Thyroid gland (tissue), 4 donors: ENCODE data around the gene LUZP2. TPM values are rescaled to one million over a fixed set of nuclear protein-coding genes. Genes with fewer than 3 reads are reported as not detected.

Source experiments
- DNase-seq, 2 donors: peaks; one replicate each; pipeline ENCODE4 v3.0.0-alpha.2; 2019
- H3K27ac ChIP-seq, 3 donors: fragments of 200-600 bp; sonication (generic); 1 replicate in 2 of 3; 2 replicates in 1 of 3; pipeline ENCODE4 v1.5.1; 2016 to 2019; ENCODE audit warnings: mild to moderate bottlenecking in 1 of 3, moderate library complexity in 1 of 3
- H3K27me3 ChIP-seq: fragments of 200-600 bp; sonication (generic); one replicate; pipeline ENCODE4 v1.5.1; 2019
- H3K36me3 ChIP-seq, 2 donors: fragments of 200-600 bp; sonication (generic); one replicate each; pipeline ENCODE4 v1.5.1; 2016 to 2019
- H3K4me1 ChIP-seq, 2 donors: fragments of 200-600 bp; sonication (generic); one replicate each; pipeline ENCODE4 v1.5.1; 2017 to 2019
- H3K4me3 ChIP-seq, 3 donors: fragments of 200-600 bp; sonication (generic); replicated peaks in 1 of 3; 1 replicate in 2 of 3; 2 replicates in 1 of 3; pipeline ENCODE4 v1.5.1; 2016; ENCODE audit warnings: mild to moderate bottlenecking in 1 of 3
- H3K9me3 ChIP-seq: fragments of 200-600 bp; sonication (generic); one replicate; pipeline ENCODE4 v1.5.1; 2017
- POLR2A ChIP-seq, 2 donors: fragments of 450-650 bp; IDR thresholded peaks; one replicate each; pipeline ENCODE4 v1.6.1; 2017; ENCODE audit warnings: antibody characterized with exemption in 2 of 2, mild to moderate bottlenecking in 2 of 2, moderate library complexity in 1 of 2
- WGBS, 2 donors: methylation state at CpG; one replicate each; pipeline ENCODE4 v1.1.5; 2017; 5-methylcytosine and 5-hydroxymethylcytosine counted together
- intact Hi-C: fragments of 100-400 bp; cut with DNase I; formaldehyde crosslinking; loops from one replicate; pipeline ENCODE4 v1.15.1; 2023
- total RNA-seq, 4 donors: library from RNA; depleted of rRNA; stranded (reverse); fragments of >200 nt; gene quantifications; one replicate each; pipeline ENCODE4 v1.2.3, GENCODE V29; 2016
- TF ChIP-seq, protein P1 (sequence below), 6 experiments: fragments of 200-600 bp in 3 of 6; fragments of 450-650 bp in 3 of 6; sonication (generic) in 3 of 6; IDR thresholded peaks; one replicate each; pipeline ENCODE4 v1.5.1; 2016 to 2019; ENCODE audit warnings: antibody characterized with exemption in 6 of 6, mild to moderate bottlenecking in 2 of 6, inconsistent platforms in 1 of 6, moderate library complexity in 1 of 6

The LUZP2 gene
- total RNA-seq, 4 donors from 2014 or later = not detected

DNA sequence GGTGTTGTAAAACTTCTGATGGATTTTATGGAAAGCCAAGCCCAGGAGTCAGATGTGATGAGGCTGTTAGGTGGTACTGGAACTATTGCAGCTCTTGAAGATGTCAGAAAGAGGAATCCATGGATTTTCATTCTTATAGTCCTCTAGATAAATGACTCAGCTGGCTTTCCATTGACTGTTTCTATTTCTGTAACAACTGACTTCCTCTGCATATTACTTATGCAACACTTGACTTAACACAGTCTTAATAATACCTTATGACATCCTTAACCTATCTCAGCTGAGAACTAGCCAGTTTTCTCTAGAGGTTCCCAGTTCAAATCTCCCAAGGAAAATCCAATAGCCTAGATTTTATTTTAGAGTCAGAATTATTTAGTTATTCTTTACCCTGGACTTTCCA lies 263.8 kb downstream of the LUZP2 start:
- Histone ChIP-seq H3K9me3 (no peaks in the 10 kb centered on the region), H3K4me3 (no peak overlapping the region), H3K36me3 (no peaks in the 10 kb centered on the region), H3K4me1 (peaks cover 0 to 3% of the 10 kb centered on the region in 2 donors), H3K27ac (no peak overlapping the region), H3K27me3 (no peaks in the 10 kb centered on the region)
- DNase-seq = no peak
- intact Hi-C loops = no loop called here
- TF ChIP-seq POLR2A (IDR thresholded peaks at IDR 0.05) = no peak
- TF ChIP-seq, protein P1, sequence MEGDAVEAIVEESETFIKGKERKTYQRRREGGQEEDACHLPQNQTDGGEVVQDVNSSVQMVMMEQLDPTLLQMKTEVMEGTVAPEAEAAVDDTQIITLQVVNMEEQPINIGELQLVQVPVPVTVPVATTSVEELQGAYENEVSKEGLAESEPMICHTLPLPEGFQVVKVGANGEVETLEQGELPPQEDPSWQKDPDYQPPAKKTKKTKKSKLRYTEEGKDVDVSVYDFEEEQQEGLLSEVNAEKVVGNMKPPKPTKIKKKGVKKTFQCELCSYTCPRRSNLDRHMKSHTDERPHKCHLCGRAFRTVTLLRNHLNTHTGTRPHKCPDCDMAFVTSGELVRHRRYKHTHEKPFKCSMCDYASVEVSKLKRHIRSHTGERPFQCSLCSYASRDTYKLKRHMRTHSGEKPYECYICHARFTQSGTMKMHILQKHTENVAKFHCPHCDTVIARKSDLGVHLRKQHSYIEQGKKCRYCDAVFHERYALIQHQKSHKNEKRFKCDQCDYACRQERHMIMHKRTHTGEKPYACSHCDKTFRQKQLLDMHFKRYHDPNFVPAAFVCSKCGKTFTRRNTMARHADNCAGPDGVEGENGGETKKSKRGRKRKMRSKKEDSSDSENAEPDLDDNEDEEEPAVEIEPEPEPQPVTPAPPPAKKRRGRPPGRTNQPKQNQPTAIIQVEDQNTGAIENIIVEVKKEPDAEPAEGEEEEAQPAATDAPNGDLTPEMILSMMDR (IDR thresholded peaks at IDR 0.05) = no peak

DNA sequence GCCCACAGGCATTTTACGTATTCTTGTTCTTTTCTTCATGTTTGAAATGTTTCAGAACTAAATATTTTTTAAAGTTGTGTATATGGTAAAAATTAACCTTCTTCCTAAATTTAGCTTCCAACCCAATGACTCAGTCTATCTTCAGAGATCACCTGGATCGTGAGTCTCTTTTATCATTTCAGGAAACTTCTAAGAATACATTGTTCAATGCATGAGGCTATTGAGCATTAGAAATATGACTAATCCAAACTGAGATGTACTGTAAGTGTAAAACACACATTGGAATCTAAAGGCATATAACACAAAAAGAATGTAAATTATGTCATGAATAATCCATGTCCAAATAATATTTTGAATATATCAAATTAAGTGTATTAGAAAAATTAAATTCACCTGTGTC lies 265.2 kb downstream of the LUZP2 start:
- no peaks in the 10 kb centered on the region for H3K27me3 ChIP-seq
- no peak for TF ChIP-seq POLR2A (IDR thresholded peaks at IDR 0.05)
- TF ChIP-seq, protein P1 (IDR thresholded peaks at IDR 0.05) = no peak
- no peaks in the 10 kb centered on the region for H3K36me3 ChIP-seq
- no peak overlapping the region for H3K4me3 ChIP-seq
- no peak overlapping the region for H3K27ac ChIP-seq
- 92 to 96% methylated on average over 2 of the region's 2 CpGs for WGBS, 2 donors
- no peaks in the 10 kb centered on the region for H3K4me1 ChIP-seq
- intact Hi-C loops = no loop called here
- DNase-seq = no peak
- H3K9me3 ChIP-seq = no peaks in the 10 kb centered on the region

DNA sequence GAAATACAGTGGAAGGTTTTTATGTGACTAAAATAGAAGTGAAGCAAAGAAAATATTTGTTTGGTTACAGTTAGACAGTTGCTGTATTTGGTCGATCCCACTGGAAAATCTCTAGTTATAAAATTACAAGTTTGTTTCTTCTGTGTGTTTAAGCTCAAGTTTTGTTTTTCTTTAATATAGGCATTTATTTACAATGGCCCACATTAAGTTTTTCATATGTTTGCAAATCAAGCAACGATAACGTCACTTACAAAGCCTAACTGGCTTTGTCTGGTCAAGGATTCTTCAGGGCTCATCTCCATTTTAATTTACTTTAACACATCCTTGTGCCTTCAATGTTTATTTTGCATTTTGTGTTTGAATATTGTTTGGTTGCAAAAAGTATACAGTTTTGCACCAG lies 270.6 kb downstream of the LUZP2 start:
- intact Hi-C loops = no loop called here
- Histone ChIP-seq H3K4me1 (no peaks in the 10 kb centered on the region), H3K9me3 (no peaks in the 10 kb centered on the region), H3K27ac (no peak overlapping the region), H3K36me3 (no peaks in the 10 kb centered on the region), H3K4me3 (no peak overlapping the region), H3K27me3 (no peaks in the 10 kb centered on the region)
- 62 to 73% methylated on average over 3 of the region's 3 CpGs for WGBS, 2 donors
- no peak for DNase-seq
- TF ChIP-seq, protein P1 (IDR thresholded peaks at IDR 0.05) = no peak
- no peak for TF ChIP-seq POLR2A (IDR thresholded peaks at IDR 0.05)

DNA sequence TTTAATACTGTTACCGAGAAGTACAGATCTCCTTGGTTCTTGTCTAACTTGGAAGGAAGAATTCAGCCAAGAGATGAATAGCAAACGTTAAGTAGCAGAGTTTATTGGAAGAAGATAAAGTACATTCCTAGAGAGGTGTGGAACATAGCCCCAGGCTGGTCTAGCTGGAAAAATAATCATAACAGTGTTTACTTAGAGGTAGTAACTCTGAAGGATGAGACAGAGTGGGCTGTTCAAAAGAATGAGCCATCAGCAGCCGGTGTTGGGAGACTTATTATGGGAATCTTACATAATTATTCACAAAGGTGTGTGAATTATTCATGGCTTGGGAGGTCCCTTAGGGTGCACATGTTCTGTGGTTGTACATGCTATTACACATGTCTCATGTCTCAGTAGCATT lies 276.5 kb downstream of the LUZP2 start:
- Histone ChIP-seq H3K4me1 (no peaks in the 10 kb centered on the region), H3K27me3 (no peaks in the 10 kb centered on the region), H3K9me3 (no peaks in the 10 kb centered on the region), H3K27ac (no peak overlapping the region), H3K4me3 (no peak overlapping the region), H3K36me3 (no peaks in the 10 kb centered on the region)
- intact Hi-C loops = no loop called here
- 89 to 90% methylated on average over 3 of the region's 3 CpGs for WGBS, 2 donors
- TF ChIP-seq, protein P1 (IDR thresholded peaks at IDR 0.05) = no peak
- no peak for TF ChIP-seq POLR2A (IDR thresholded peaks at IDR 0.05)
- DNase-seq = no peak

DNA sequence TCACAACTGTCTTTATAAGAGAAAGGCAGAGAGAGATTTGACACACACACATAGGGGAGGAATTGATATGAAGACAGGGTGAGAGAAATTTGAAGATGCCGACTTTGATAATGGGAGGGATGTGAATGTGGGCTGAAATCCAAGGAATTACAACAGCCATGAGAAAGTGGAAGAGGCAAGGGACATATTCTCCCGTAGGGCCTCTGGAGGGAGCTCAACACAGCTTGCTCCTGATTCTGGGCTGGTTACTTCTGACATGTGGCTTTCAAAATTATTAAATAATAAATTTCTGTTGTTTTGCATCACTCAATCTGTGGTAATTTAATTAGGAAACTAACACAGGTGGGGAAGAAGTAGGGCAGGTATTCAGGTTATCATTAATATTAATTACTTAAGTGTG lies 282.9 kb downstream of the LUZP2 start:
- Histone ChIP-seq H3K27ac (no peak overlapping the region), H3K36me3 (no peaks in the 10 kb centered on the region), H3K4me3 (no peak overlapping the region), H3K27me3 (no peaks in the 10 kb centered on the region), H3K9me3 (no peaks in the 10 kb centered on the region), H3K4me1 (no peaks in the 10 kb centered on the region)
- 60 to 72% methylated on average over 2 of the region's 2 CpGs for WGBS, 2 donors
- no peak for DNase-seq
- intact Hi-C loops = no loop called here
- TF ChIP-seq, protein P1 (IDR thresholded peaks at IDR 0.05) = no peak
- TF ChIP-seq POLR2A (IDR thresholded peaks at IDR 0.05) = no peak
